ENCODE data around the gene PTK7.

- TF ChIP-seq MAX (IDR thresholded peaks at IDR 0.05): no peak
- TF ChIP-seq SAP30 (IDR thresholded peaks at IDR 0.05; ENCODE audit: insufficient read depth, insufficient replicate concordance, low read length): no peak
- TF ChIP-seq ATF2 (IDR thresholded peaks at IDR 0.05; ENCODE audit: low read length): no peak
- TF ChIP-seq CTCF (IDR thresholded peaks at IDR 0.05; ENCODE audit: control extremely low read depth in 1 of 3, insufficient read depth in 1 of 3, low read depth in 1 of 3, low read length in 3 of 3): no peak
- no peak for TF ChIP-seq POLR2A (IDR thresholded peaks at IDR 0.05; ENCODE audit: control extremely low read depth in 1 of 2, low read depth in 2 of 2, low read length in 2 of 2)
- no peak for TF ChIP-seq SP1 (IDR thresholded peaks at IDR 0.05; ENCODE audit: low read depth, low read length)
Measured at GRCh38 chr6:43058531-43058930, 17.6 kb upstream of the PTK7 start.
